OCI-LY7 (cell line): Measurements from ENCODE around the gene MAN1A1.

Experiments
- CTCF ChIP-seq: fragments of 200-600 bp; sonication (generic); conservative IDR thresholded peaks from 2 replicates; pipeline ENCODE4 v1.5.1; 2014; ENCODE audit warnings: mild to moderate bottlenecking, antibody characterized with exemption, low read length, moderate library complexity, mixed read lengths
- EZH2phosphoT487 ChIP-seq: fragments of 200-600 bp; sonication (generic); IDR thresholded peaks from 2 replicates; pipeline ENCODE4 v1.6.1; 2018; ENCODE audit warnings: low read depth, borderline replicate concordance, mild to moderate bottlenecking, mixed run types, antibody characterized with exemption, low read length, moderate library complexity, mixed read lengths

GRCh38 chr6:119361209-119361608 is 11.6 kb upstream of the MAN1A1 start:
- TF ChIP-seq CTCF (no peak), EZH2phosphoT487 (no peak)
